ENCODE measurements around the gene CSTF3.

- no peak for TF ChIP-seq CTCF (IDR thresholded peaks at IDR 0.05; ENCODE audit: low read depth, low read length, poor library complexity, severe bottlenecking)
- TF ChIP-seq EZH2phosphoT487 (IDR thresholded peaks at IDR 0.05; ENCODE audit: borderline replicate concordance, low read length), result no peak
These were observed 9.9 kb downstream of the CSTF3 start for GRCh38 chr11:33151399-33151798.

Data from DOHH2 (cell line).